Muscle layer of duodenum (tissue), 2 donors: Measurements from ENCODE around the gene NR1H4.
A peak's percentile ranks its signal among the peaks of the same experiment; 100 is the strongest.
"Not testable (repeated sequence)": the region's sequence is repeated elsewhere in the genome, so short reads cannot be mapped to it uniquely, and the experiment has no call there.

ENCODE experiments used
- H3K27ac ChIP-seq: one replicate; pipeline ENCODE4 v1.7.0; 2013; ENCODE audit warnings: mild to moderate bottlenecking, low read length
- H3K27me3 ChIP-seq: one replicate; pipeline ENCODE4 v1.7.0; 2013; ENCODE audit warnings: low read depth, mild to moderate bottlenecking, control low read depth, low read length
- H3K36me3 ChIP-seq, 2 donors: one replicate each; pipeline ENCODE4 v1.7.0; 2013; ENCODE audit warnings: low read length in 2 of 2, control low read depth in 1 of 2, mild to moderate bottlenecking in 1 of 2; ENCODE audit not compliant: insufficient read depth in 2 of 2, control insufficient read depth in 1 of 2
- H3K4me1 ChIP-seq, 2 donors: one replicate each; pipeline ENCODE4 v1.7.0; 2013; ENCODE audit warnings: low read length in 2 of 2, mild to moderate bottlenecking in 2 of 2, control low read depth in 1 of 2, moderate library complexity in 1 of 2; ENCODE audit not compliant: insufficient read depth in 2 of 2, control insufficient read depth in 1 of 2
- H3K4me3 ChIP-seq, 2 donors: one replicate each; pipeline ENCODE4 v1.7.0; 2013; ENCODE audit warnings: low read length in 2 of 2, low read depth in 1 of 2, mild to moderate bottlenecking in 1 of 2
- H3K9me3 ChIP-seq, 2 donors: one replicate each; pipeline ENCODE4 v1.7.0; 2013; ENCODE audit warnings: low read length in 2 of 2, control low read depth in 1 of 2, mild to moderate bottlenecking in 1 of 2; ENCODE audit not compliant: control insufficient read depth in 1 of 2
- donor health status: healthy.

Gene NR1H4

GRCh38 chr12:100473716-100474150 is at the start of gene NR1H4:
Gene NR1H4 (plus strand): TSS chr12:100473866. CDS start chr12:100493324, 19,458 bp downstream.
- no peak within 1 kb of the TSS for H3K27ac ChIP-seq
- no peaks in the 10 kb centered on the region for H3K9me3 ChIP-seq
- peaks cover 0 to 12% of the 10 kb centered on the region in 2 donors for H3K4me1 ChIP-seq
- no peaks in the 10 kb centered on the region for H3K36me3 ChIP-seq
- H3K4me3 ChIP-seq, result no peak within 1 kb of the TSS
- H3K27me3 ChIP-seq, result no peaks in the 10 kb centered on the region

- Histone ChIP-seq H3K4me1 (no peaks in the 10 kb centered on the region), H3K4me3 (no peak overlapping the region), H3K9me3 (peaks cover 0 to 8% of the 10 kb centered on the region in 2 donors), H3K27me3 (no peaks in the 10 kb centered on the region), H3K36me3 (no peaks in the 10 kb centered on the region), H3K27ac (no peak overlapping the region)
These were observed 47.5 kb upstream of the NR1H4 start for GRCh38 chr12:100426145-100426544.

- Histone ChIP-seq H3K27ac (no peak overlapping the region), H3K4me3 (no peak overlapping the region), H3K4me1 (no peaks in the 10 kb centered on the region), H3K9me3 (peaks cover 0 to 8% of the 10 kb centered on the region in 2 donors), H3K36me3 (no peaks in the 10 kb centered on the region), H3K27me3 (no peaks in the 10 kb centered on the region)
These were observed 46.6 kb upstream of the NR1H4 start for GRCh38 chr12:100427078-100427477.

- not testable (repeated sequence) for H3K36me3 ChIP-seq, H3K4me1 ChIP-seq, H3K4me3 ChIP-seq, H3K27me3 ChIP-seq, H3K27ac ChIP-seq, H3K9me3 ChIP-seq
These were observed 43.4 kb upstream of the NR1H4 start for GRCh38 chr12:100430251-100430650.

GRCh38 chr12:100433701-100434100 is 40.0 kb upstream of the NR1H4 start:
- H3K4me1 ChIP-seq, result no peaks in the 10 kb centered on the region
- H3K27ac ChIP-seq, result no peak overlapping the region
- no peaks in the 10 kb centered on the region for H3K36me3 ChIP-seq
- no peak overlapping the region for H3K4me3 ChIP-seq
- no peaks in the 10 kb centered on the region for H3K27me3 ChIP-seq
- no peaks in the 10 kb centered on the region for H3K9me3 ChIP-seq

- Histone ChIP-seq H3K36me3 (no peaks in the 10 kb centered on the region), H3K27me3 (no peaks in the 10 kb centered on the region), H3K27ac (no peak overlapping the region), H3K9me3 (no peaks in the 10 kb centered on the region), H3K4me3 (no peak overlapping the region), H3K4me1 (no peaks in the 10 kb centered on the region)
These were observed 39.5 kb upstream of the NR1H4 start for GRCh38 chr12:100434177-100434576.

- H3K4me3 ChIP-seq, result no peak overlapping the region
- no peaks in the 10 kb centered on the region for H3K9me3 ChIP-seq
- no peaks in the 10 kb centered on the region for H3K27me3 ChIP-seq
- no peaks in the 10 kb centered on the region for H3K4me1 ChIP-seq
- no peak overlapping the region for H3K27ac ChIP-seq
- H3K36me3 ChIP-seq, result no peaks in the 10 kb centered on the region
These were observed 37.7 kb upstream of the NR1H4 start for GRCh38 chr12:100435957-100436356.

- Histone ChIP-seq H3K36me3 (no peaks in the 10 kb centered on the region), H3K27ac (peak overlapping the region; percentile 47), H3K4me3 (no peak overlapping the region), H3K9me3 (no peaks in the 10 kb centered on the region), H3K4me1 (no peaks in the 10 kb centered on the region), H3K27me3 (no peaks in the 10 kb centered on the region)
These were observed 36.4 kb upstream of the NR1H4 start for GRCh38 chr12:100437038-100437841.

- no peaks in the 10 kb centered on the region for H3K36me3 ChIP-seq
These were observed 33.9 kb upstream of the NR1H4 start for GRCh38 chr12:100439797-100440196.

GRCh38 chr12:100442403-100442802 is 31.3 kb upstream of the NR1H4 start:
- H3K9me3 ChIP-seq, result no peaks in the 10 kb centered on the region
- no peak overlapping the region for H3K27ac ChIP-seq
- H3K4me1 ChIP-seq, result peaks cover 0 to 9% of the 10 kb centered on the region in 2 donors
- H3K27me3 ChIP-seq, result no peaks in the 10 kb centered on the region
- H3K4me3 ChIP-seq, result no peak overlapping the region
- no peaks in the 10 kb centered on the region for H3K36me3 ChIP-seq

More at GRCh38 chr12:100439797-100440196, 33.9 kb upstream of the NR1H4 start:
- Histone ChIP-seq H3K27ac (no peak overlapping the region), H3K4me1 (no peaks in the 10 kb centered on the region), H3K27me3 (no peaks in the 10 kb centered on the region), H3K4me3 (no peak overlapping the region), H3K9me3 (no peaks in the 10 kb centered on the region)

- Histone ChIP-seq H3K36me3 (no peaks in the 10 kb centered on the region), H3K4me3 (no peak overlapping the region), H3K27me3 (no peaks in the 10 kb centered on the region), H3K4me1 (peaks cover 0 to 17% of the 10 kb centered on the region in 2 donors), H3K27ac (no peak overlapping the region), H3K9me3 (no peaks in the 10 kb centered on the region)
These were observed 30.2 kb upstream of the NR1H4 start for GRCh38 chr12:100443434-100443833.

GRCh38 chr12:100445081-100445481 is 28.6 kb upstream of the NR1H4 start:
- Histone ChIP-seq H3K9me3 (no peaks in the 10 kb centered on the region), H3K4me1 (peaks cover 0 to 28% of the 10 kb centered on the region in 2 donors), H3K4me3 (no peak overlapping the region), H3K36me3 (no peaks in the 10 kb centered on the region), H3K27me3 (no peaks in the 10 kb centered on the region), H3K27ac (no peak overlapping the region)
